GM12878 (cell line): ENCODE measurements around the gene BPTF. TPM values are rescaled to one million over a fixed set of nuclear protein-coding genes. Genes with fewer than 3 reads are reported as not detected.

Experiments
- ATAC-seq: fragments of 200-7000 bp; cut with Tn5 transposase; 3 replicates; pipeline ENCODE4 v1.9.1; 2020; ENCODE audit warnings: mild to moderate bottlenecking, moderate library complexity
- BruUV-seq: library from RNA; stranded (reverse); fragments of 400-500 nt; replicated peaks from 2 replicates; lab custom pipeline; 2021; lab: Mats Ljungman, UMichigan
- CTCF ChIA-PET: fragments of 300-600 bp; sonication (Branson Sonifier 250); formaldehyde crosslinking; extraction: SDS; loops from one replicate; lab custom pipeline; 2021; ENCODE audit warnings: inconsistent platforms; lab: Yijun Ruan, JAX
- POLR2A ChIA-PET: fragments of 350-600 bp; formaldehyde crosslinking; extraction: SDS; loops from one replicate; lab custom pipeline; 2021; ENCODE audit warnings: inconsistent platforms; lab: Charles Lee
- RAD21 ChIA-PET: fragments of 300-600 bp; sonication (Branson Sonifier 250); formaldehyde crosslinking; loops from one replicate; lab custom pipeline; 2023; ENCODE audit warnings: antibody characterized with exemption; ENCODE audit not compliant: unreplicated experiment; lab: Charles Lee
- SMC1A ChIA-PET: fragments of 300-600 bp; sonication (Branson Sonifier 250); formaldehyde crosslinking; loops from one replicate; lab custom pipeline; 2023; ENCODE audit not compliant: unreplicated experiment, uncharacterized antibody; lab: Charles Lee
- DNase-seq: peaks from one replicate; pipeline ENCODE4 v3.0.0-alpha.2; 2011; ENCODE audit warnings: low read depth, low spot score
- FAIRE-seq: peaks from 3 replicates; lab custom pipeline; 2011; peaks lifted over from hg19 to GRCh38; lab: Jason Lieb, UNC
- H2AFZ ChIP-seq: 2 replicates; pipeline ENCODE4 v1.6.0; 2011; ENCODE audit warnings: low read depth, low read length, control low read depth; ENCODE audit not compliant: control insufficient read depth
- H3K27ac ChIP-seq: 2 replicates; pipeline ENCODE4 v1.5.1; 2011; ENCODE audit warnings: control low read depth; ENCODE audit not compliant: control insufficient read depth, insufficient read depth
- H3K27me3 ChIP-seq, 2 experiments: replicated peaks in 1 of 2; 2 replicates each; pipeline versions ENCODE4 v1.6.0 to v1.6.1; 2011; ENCODE audit warnings: low read length in 1 of 2; ENCODE audit not compliant: control insufficient read depth in 2 of 2, insufficient read depth in 2 of 2
- H3K36me3 ChIP-seq, 2 experiments: 2 replicates each; pipeline ENCODE4 v1.5.1; 2011; ENCODE audit warnings: low read length in 1 of 2; ENCODE audit not compliant: control insufficient read depth in 2 of 2, insufficient read depth in 2 of 2
- H3K4me1 ChIP-seq: 2 replicates; pipeline ENCODE4 v1.6.1; 2011; ENCODE audit warnings: mild to moderate bottlenecking, low read length, moderate library complexity, mixed read lengths; ENCODE audit not compliant: control insufficient read depth, insufficient read depth
- H3K4me2 ChIP-seq: 2 replicates; pipeline ENCODE4 v1.6.0; 2011; ENCODE audit warnings: control low read depth; ENCODE audit not compliant: control insufficient read depth, insufficient read depth
- H3K4me3 ChIP-seq: fragments of 200-600 bp; sonication (generic); 2 replicates; pipeline ENCODE4 v1.5.1; 2016
- H3K79me2 ChIP-seq: 2 replicates; pipeline ENCODE4 v1.6.0; 2011; ENCODE audit warnings: low read length; ENCODE audit not compliant: control insufficient read depth, insufficient read depth
- H3K9ac ChIP-seq: 2 replicates; pipeline ENCODE4 v1.8.0; 2011; ENCODE audit warnings: low read length, control low read depth, mixed read lengths; ENCODE audit not compliant: control insufficient read depth, insufficient read depth
- H3K9me3 ChIP-seq: replicated peaks from 3 replicates; pipeline ENCODE4 v1.5.1; 2011; ENCODE audit warnings: mild to moderate bottlenecking, low read length; ENCODE audit not compliant: control insufficient read depth, insufficient read depth
- H4K20me1 ChIP-seq: 2 replicates; pipeline ENCODE4 v1.6.0; 2011; ENCODE audit not compliant: control insufficient read depth, insufficient read depth
- CHD2 ChIP-seq: IDR thresholded peaks from 2 replicates; pipeline ENCODE4 v1.6.1; 2011; ENCODE audit warnings: low read depth, low read length, improper control_type of control experiment, borderline replicate concordance
- GATAD2B ChIP-seq: fragments of 450-650 bp; conservative IDR thresholded peaks from 2 replicates; pipeline ENCODE4 v1.6.1; 2017; ENCODE audit warnings: low read depth, mild to moderate bottlenecking, moderate library complexity
- IKZF2 ChIP-seq, 2 experiments: fragments of 450-650 bp; IDR thresholded peaks; 2 replicates each; pipeline ENCODE4 v1.6.1; 2017; ENCODE audit warnings: mild to moderate bottlenecking in 2 of 2, moderate library complexity in 2 of 2
- MLLT1 ChIP-seq: fragments of 450-650 bp; IDR thresholded peaks from 2 replicates; pipeline ENCODE4 v1.6.1; 2016; ENCODE audit warnings: mild to moderate bottlenecking
- MTA2 ChIP-seq: fragments of 450-650 bp; IDR thresholded peaks from 2 replicates; pipeline ENCODE4 v1.6.1; 2016; ENCODE audit warnings: low read depth, mild to moderate bottlenecking, moderate library complexity
- NBN ChIP-seq: fragments of 450-650 bp; IDR thresholded peaks from 2 replicates; pipeline ENCODE4 v1.6.1; 2016
- NR2F1 ChIP-seq: fragments of 450-650 bp; conservative IDR thresholded peaks from 2 replicates; pipeline ENCODE4 v1.6.1; 2017; ENCODE audit warnings: mild to moderate bottlenecking
- PKNOX1 ChIP-seq: fragments of 450-650 bp; IDR thresholded peaks from 2 replicates; pipeline ENCODE4 v1.6.1; 2016; ENCODE audit warnings: mild to moderate bottlenecking
- RB1 ChIP-seq: fragments of 450-650 bp; formaldehyde crosslinking; IDR thresholded peaks from 2 replicates; pipeline ENCODE4 v1.6.1; 2017; ENCODE audit warnings: mild to moderate bottlenecking, borderline replicate concordance
- RFX5 ChIP-seq: IDR thresholded peaks from 2 replicates; pipeline ENCODE4 v1.6.1; 2011; ENCODE audit warnings: low read depth, low read length, improper control_type of control experiment
- TCF3 ChIP-seq: IDR thresholded peaks from 2 replicates; pipeline ENCODE4 v1.6.1; 2012; ENCODE audit warnings: low read depth, mild to moderate bottlenecking, low read length, borderline replicate concordance; ENCODE audit not compliant: insufficient read depth
- ZZZ3 ChIP-seq: IDR thresholded peaks from 2 replicates; pipeline ENCODE4 v1.6.1; 2011; ENCODE audit warnings: low read depth; ENCODE audit not compliant: control insufficient read depth, insufficient read length
- WGBS: methylation state at CpG from one replicate; pipeline ENCODE4 v1.1.6; 2016; ENCODE audit warnings: low lambda C conversion rate; ENCODE audit not compliant: insufficient replicate concordance, insufficient coverage; ENCODE audit errors: missing lambda C conversion rate; 5-methylcytosine and 5-hydroxymethylcytosine counted together
- in situ Hi-C: fragments of 300-500 bp; cut with MboI; formaldehyde crosslinking; loops from 9 replicates; pipeline ENCODE4 v1.14.3; 2018; ENCODE audit warnings: mixed read lengths
- intact Hi-C: fragments of 100-400 bp; cut with micrococcal nuclease; formaldehyde crosslinking; loops from one replicate; pipeline ENCODE4 v1.14.2; 2022; ENCODE audit not compliant: unreplicated experiment
- polyA plus RNA-seq, 11 experiments: library from polyadenylated mRNA; depleted of rRNA in 4 of 11; unstranded in 6 of 11; stranded (reverse) in 5 of 11; fragments of >200 nt; fragmentation: Nextera tagmentation in 4 of 11; fragmentation: Illumina TruSeq in 1 of 11; extraction: Ambion mirVana in 4 of 11; extraction: Trizol in 1 of 11; gene quantifications; 1 replicate in 1 of 11; 2 replicates in 10 of 11; pipeline versions ENCODE4 v1.2.1 to v1.2.3, GENCODE V29; 2011 to 2016; ENCODE audit warnings: inconsistent platforms in 2 of 11, missing spikeins in 2 of 11, low read depth in 1 of 11
- total RNA-seq, 4 experiments: library from RNA; depleted of rRNA in 3 of 4; stranded (reverse); fragments of >200 nt in 3 of 4; fragmentation: Illumina TruSeq in 1 of 4; extraction: Trizol in 1 of 4; gene quantifications; 2 replicates each; pipeline versions ENCODE4 v1.2.1 to v1.2.3, GENCODE V29; 2013 to 2021
- TF ChIP-seq, protein P1 (sequence below): fragments of 450-650 bp; IDR thresholded peaks from 2 replicates; pipeline ENCODE4 v1.6.1; 2018; ENCODE audit warnings: mild to moderate bottlenecking, low read depth, moderate library complexity; ENCODE audit not compliant: partially characterized antibody

The BPTF gene
- total and polyA plus RNA-seq, 10 of the 15 experiments (the other 5 are each of a cell fraction or from before 2014, with no cell fraction given): 19.4 to 78.3 (median 44.8) TPM

GRCh38 chr17:67993153-67993997, 168.1 kb downstream of the BPTF start (continued):
- TF ChIP-seq, protein P1, sequence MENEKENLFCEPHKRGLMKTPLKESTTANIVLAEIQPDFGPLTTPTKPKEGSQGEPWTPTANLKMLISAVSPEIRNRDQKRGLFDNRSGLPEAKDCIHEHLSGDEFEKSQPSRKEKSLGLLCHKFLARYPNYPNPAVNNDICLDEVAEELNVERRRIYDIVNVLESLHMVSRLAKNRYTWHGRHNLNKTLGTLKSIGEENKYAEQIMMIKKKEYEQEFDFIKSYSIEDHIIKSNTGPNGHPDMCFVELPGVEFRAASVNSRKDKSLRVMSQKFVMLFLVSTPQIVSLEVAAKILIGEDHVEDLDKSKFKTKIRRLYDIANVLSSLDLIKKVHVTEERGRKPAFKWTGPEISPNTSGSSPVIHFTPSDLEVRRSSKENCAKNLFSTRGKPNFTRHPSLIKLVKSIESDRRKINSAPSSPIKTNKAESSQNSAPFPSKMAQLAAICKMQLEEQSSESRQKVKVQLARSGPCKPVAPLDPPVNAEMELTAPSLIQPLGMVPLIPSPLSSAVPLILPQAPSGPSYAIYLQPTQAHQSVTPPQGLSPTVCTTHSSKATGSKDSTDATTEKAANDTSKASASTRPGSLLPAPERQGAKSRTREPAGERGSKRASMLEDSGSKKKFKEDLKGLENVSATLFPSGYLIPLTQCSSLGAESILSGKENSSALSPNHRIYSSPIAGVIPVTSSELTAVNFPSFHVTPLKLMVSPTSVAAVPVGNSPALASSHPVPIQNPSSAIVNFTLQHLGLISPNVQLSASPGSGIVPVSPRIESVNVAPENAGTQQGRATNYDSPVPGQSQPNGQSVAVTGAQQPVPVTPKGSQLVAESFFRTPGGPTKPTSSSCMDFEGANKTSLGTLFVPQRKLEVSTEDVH: no peak
- TF ChIP-seq RFX5 (no peak), TCF3 (no peak)

DNA sequence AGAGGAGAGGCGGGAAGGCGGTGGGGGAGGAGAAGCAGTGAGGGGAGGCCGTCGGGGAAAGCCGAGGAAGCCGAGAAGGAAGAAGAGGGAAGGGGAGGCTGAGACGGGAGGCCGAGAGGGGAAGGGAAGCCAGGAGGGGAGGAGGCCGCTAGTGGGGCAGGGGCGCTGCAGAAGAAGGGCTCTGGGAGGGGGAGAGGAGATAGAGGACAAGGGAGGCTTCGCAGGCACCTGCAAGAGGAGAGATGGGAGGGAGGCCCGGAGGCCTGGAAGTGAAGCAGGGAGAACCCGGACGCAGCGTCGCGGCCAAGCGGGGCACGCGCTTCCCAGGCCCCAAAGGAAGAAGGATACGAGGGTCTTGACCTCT, 168.7 kb downstream of the BPTF start:
- intact Hi-C loops (no loop called here), in situ Hi-C loops (no loop called here)
- POLR2A ChIA-PET: no interaction called here
- CTCF ChIA-PET: interaction anchor here (3.7 kb wide), 1 partner anchor 15 kb away, joined by 17 read pairs; no protein-coding TSS in a partner anchor
- ATAC-seq: peak; percentile 25
- Histone ChIP-seq H3K9ac (peak overlapping the region; percentile 71; the same call in 1 of the 2 replicates), H3K27ac (peak overlapping the region; percentile 48), H4K20me1 (no peaks in the 10 kb centered on the region), H3K4me3 (peak overlapping the region; percentile 77), H3K79me2 (no peaks in the 10 kb centered on the region), H2AFZ (peak overlapping the region; percentile 78), H3K36me3 (no peaks in the 10 kb centered on the region), H3K4me1 (peaks cover 7% of the 10 kb centered on the region), H3K4me2 (peak overlapping the region; percentile 40; the same call in 1 of the 2 replicates), H3K27me3 (peaks cover 0 to 3% of the 10 kb centered on the region in 2 experiments; a peak in 2 of 4 replicates), H3K9me3 (no peaks in the 10 kb centered on the region)
- RAD21 ChIA-PET: no interaction called here
- no peak for FAIRE-seq
- no peak for DNase-seq
- BruUV-seq: no TSS peak
- WGBS: 13% methylated on average over 17 of the region's 21 CpGs
- SMC1A ChIA-PET: interaction anchor here (0.6 kb wide), 1 partner anchor 42 kb away, joined by 4 read pairs; the partner anchor contains the start of gene KPNA2
- TF ChIP-seq MLLT1 (peak; percentile 55; the same call in 1 of the 2 replicates), ZZZ3 (no peak), MTA2 (0 out of 2 replicates have a peak, but pooled peaks have one; percentile 22), NBN (peak; percentile 74), IKZF2 (IDR thresholded peaks at IDR 0.05) (peak; percentile 73 to 76), GATAD2B (peak; percentile 9; the same call in 1 of the 2 replicates), CHD2 (0 out of 2 replicates have a peak, but pooled peaks have one; percentile 19), NR2F1 (0 out of 2 replicates have a peak, but pooled peaks have one; percentile 18), PKNOX1 (no peak; the same call in 1 of the 2 replicates), RB1 (0 out of 2 replicates have a peak, but pooled peaks have one; percentile 11)
